Measurements from ENCODE around the gene LNPK. TPM values are rescaled to one million over a fixed set of nuclear protein-coding genes. Genes with fewer than 3 reads are reported as not detected.

The LNPK gene
- total RNA-seq, 4 donors from 2014 or later, result 18.0 to 33.6 (median 25.7) TPM

DNA sequence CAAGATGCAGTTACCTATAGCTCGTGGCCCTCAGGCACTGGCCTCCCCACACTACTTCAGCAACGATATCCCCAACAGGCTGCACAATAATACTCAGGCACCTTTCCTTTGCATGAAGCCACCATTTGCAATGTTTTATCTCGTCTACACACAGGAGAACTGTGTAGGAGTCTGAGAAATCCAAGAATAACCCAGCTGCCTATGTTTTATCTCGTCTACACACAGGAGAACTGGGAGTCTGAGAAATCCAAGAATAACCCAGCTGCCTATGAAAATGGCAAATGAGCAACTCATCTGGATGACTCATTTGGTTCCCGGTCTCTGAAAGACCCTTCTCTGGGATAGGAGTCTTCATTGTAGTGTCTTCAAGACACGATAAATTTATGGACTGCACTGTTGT, 18.3 kb upstream of the LNPK start:
- TF ChIP-seq CTCF (IDR thresholded peaks at IDR 0.05) (no peak), POLR2AphosphoS5 (IDR thresholded peaks at IDR 0.05) (no peak), POLR2A (IDR thresholded peaks at IDR 0.05) (no peak), EP300 (IDR thresholded peaks at IDR 0.05; ENCODE audit: low read depth) (no peak)
- Histone ChIP-seq H3K9me3 (no peaks in the 10 kb centered on the region), H3K4me1 (peaks cover 0 to 5% (median 0%) of the 10 kb centered on the region in 4 donors), H3K36me3 (no peaks in the 10 kb centered on the region), H3K27me3 (peaks cover 21% of the 10 kb centered on the region), H3K27ac (no peak overlapping the region), H3K4me3 (no peak overlapping the region)
- in situ Hi-C loops (cut with MboI; ENCODE audit: low pct_ligation_motif_present in 1 of 4, low pct_unique_long_range_greater_than_20kb in 1 of 4, low sequenced_read_pairs in 3 of 4), result no loop called here
- no peak for DNase-seq
- 73 to 84% methylated on average over 3 to 6 of the region's 6 CpGs for WGBS, 2 donors (ENCODE audit: low coverage in 1 of 2)
- intact Hi-C loops (cut with DNase I; ENCODE audit: low total_unique reads), result no loop called here

DNA sequence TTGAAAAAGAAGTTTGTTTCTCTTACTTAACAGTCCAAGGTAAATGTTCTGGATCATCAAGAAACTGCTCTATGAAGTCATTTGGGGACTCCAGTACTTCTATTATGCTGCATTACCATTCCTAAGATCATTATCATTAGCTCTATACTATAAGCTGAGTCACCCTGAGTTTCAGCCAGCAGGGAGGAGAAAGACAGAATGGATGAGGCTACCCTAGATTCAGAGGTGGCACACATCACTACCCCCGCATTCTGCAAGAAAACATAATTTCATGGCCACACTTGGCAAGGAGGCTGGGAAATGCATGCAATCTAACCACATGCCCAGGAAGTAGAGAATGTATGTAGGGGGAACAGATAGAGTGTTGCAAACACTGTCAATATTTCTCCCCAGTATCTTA, 16.6 kb upstream of the LNPK start:
- Histone ChIP-seq H3K4me1 (no peaks in the 10 kb centered on the region), H3K27me3 (peaks cover 8% of the 10 kb centered on the region), H3K27ac (no peak overlapping the region), H3K9me3 (no peaks in the 10 kb centered on the region), H3K4me3 (no peak overlapping the region), H3K36me3 (no peaks in the 10 kb centered on the region)
- no peak for DNase-seq
- in situ Hi-C loops (cut with MboI; ENCODE audit: low pct_ligation_motif_present in 1 of 4, low pct_unique_long_range_greater_than_20kb in 1 of 4, low sequenced_read_pairs in 3 of 4) (no loop called here), intact Hi-C loops (cut with DNase I; ENCODE audit: low total_unique reads) (no loop called here)
- TF ChIP-seq EP300 (IDR thresholded peaks at IDR 0.05; ENCODE audit: low read depth) (no peak), POLR2AphosphoS5 (IDR thresholded peaks at IDR 0.05) (no peak), POLR2A (IDR thresholded peaks at IDR 0.05) (no peak), CTCF (IDR thresholded peaks at IDR 0.05) (no peak)
- whole genome bisulfite sequencing, 2 donors (ENCODE audit: low coverage in 1 of 2), result 96 to 100% methylated on average over 1 of the region's 1 CpG

DNA sequence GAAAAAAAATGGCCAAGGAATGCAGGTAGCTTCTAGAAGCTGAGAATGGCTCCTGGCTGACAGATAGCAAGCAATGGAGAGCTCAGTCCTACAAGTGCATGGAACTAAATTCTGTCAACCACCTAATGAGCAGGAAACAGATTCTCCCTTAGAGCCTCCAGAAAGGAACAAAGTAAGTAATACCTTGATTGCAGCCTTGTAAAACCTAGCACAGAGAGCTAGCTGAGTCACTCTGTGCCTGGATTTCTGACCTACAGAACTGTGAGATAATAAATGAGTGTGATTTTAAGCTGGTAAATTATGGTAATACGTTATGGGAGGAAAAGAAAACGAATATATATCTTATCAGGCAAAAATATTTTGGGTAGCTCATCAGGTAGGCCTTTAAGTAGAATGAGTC, 7.4 kb upstream of the LNPK start:
- 47 to 57% methylated on average over 2 of the region's 2 CpGs for WGBS, 2 donors (ENCODE audit: low coverage in 1 of 2)
- intact Hi-C loops (cut with DNase I; ENCODE audit: low total_unique reads), result no loop called here

DNA sequence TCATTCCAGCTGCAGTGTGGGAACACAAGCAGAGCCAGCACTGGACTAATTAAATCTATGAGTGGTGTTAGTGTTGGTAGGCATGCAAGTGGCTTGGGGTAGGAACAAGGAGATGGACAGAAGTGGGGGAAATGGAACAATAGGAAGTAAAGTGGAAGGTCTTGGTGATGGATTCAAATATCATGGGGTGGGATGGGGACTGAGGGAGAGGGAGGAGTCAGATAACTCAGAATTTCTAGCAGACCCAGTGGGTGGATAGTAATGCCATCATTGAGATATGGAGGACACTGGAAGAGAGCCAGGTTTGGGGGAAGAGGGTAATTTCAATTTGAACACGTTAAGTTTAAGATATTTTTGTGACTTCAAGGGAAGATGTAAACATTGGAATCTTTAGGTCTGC, 2.9 kb upstream of the LNPK start:
- H3K4me1 ChIP-seq, result peaks cover 10 to 28% (median 16%) of the 10 kb centered on the region in 4 donors
- TF ChIP-seq EP300 (IDR thresholded peaks at IDR 0.05; ENCODE audit: low read depth), result no peak
- no peak for TF ChIP-seq POLR2A (IDR thresholded peaks at IDR 0.05)
- TF ChIP-seq CTCF (IDR thresholded peaks at IDR 0.05), result no peak
- no peak for TF ChIP-seq POLR2AphosphoS5 (IDR thresholded peaks at IDR 0.05)
- intact Hi-C loops (cut with DNase I; ENCODE audit: low total_unique reads), result no loop called here
- H3K27ac ChIP-seq, result no peak overlapping the region
- no peaks in the 10 kb centered on the region for H3K9me3 ChIP-seq
- in situ Hi-C loops (cut with MboI; ENCODE audit: low pct_ligation_motif_present in 1 of 4, low pct_unique_long_range_greater_than_20kb in 1 of 4, low sequenced_read_pairs in 3 of 4), result no loop called here
- 63 to 67% methylated on average over 1 of the region's 1 CpG for WGBS, 2 donors (ENCODE audit: low coverage in 1 of 2)
- DNase-seq, result no peak
- no peaks in the 10 kb centered on the region for H3K27me3 ChIP-seq
- no peaks in the 10 kb centered on the region for H3K36me3 ChIP-seq
- H3K4me3 ChIP-seq, result no peak overlapping the region

More for the DNA sequence above, 7.4 kb upstream of the LNPK start:
- no peak for TF ChIP-seq CTCF (IDR thresholded peaks at IDR 0.05)
- no peak for TF ChIP-seq POLR2AphosphoS5 (IDR thresholded peaks at IDR 0.05)
- no peak for TF ChIP-seq EP300 (IDR thresholded peaks at IDR 0.05; ENCODE audit: low read depth)
- no peak for TF ChIP-seq POLR2A (IDR thresholded peaks at IDR 0.05)
- H3K27me3 ChIP-seq, result no peaks in the 10 kb centered on the region
- DNase-seq, result no peak
- in situ Hi-C loops (cut with MboI; ENCODE audit: low pct_ligation_motif_present in 1 of 4, low pct_unique_long_range_greater_than_20kb in 1 of 4, low sequenced_read_pairs in 3 of 4), result no loop called here
- no peaks in the 10 kb centered on the region for H3K4me1 ChIP-seq
- no peak overlapping the region for H3K4me3 ChIP-seq
- no peaks in the 10 kb centered on the region for H3K36me3 ChIP-seq
- no peak overlapping the region for H3K27ac ChIP-seq
- no peaks in the 10 kb centered on the region for H3K9me3 ChIP-seq
